ENCODE measurements around the gene KIRREL1. TPM values are rescaled to one million over a fixed set of nuclear protein-coding genes. Genes with fewer than 3 reads are reported as not detected.

Gene KIRREL1
- total RNA-seq, 1 experiment from 2014 or later: 123 TPM

DNA sequence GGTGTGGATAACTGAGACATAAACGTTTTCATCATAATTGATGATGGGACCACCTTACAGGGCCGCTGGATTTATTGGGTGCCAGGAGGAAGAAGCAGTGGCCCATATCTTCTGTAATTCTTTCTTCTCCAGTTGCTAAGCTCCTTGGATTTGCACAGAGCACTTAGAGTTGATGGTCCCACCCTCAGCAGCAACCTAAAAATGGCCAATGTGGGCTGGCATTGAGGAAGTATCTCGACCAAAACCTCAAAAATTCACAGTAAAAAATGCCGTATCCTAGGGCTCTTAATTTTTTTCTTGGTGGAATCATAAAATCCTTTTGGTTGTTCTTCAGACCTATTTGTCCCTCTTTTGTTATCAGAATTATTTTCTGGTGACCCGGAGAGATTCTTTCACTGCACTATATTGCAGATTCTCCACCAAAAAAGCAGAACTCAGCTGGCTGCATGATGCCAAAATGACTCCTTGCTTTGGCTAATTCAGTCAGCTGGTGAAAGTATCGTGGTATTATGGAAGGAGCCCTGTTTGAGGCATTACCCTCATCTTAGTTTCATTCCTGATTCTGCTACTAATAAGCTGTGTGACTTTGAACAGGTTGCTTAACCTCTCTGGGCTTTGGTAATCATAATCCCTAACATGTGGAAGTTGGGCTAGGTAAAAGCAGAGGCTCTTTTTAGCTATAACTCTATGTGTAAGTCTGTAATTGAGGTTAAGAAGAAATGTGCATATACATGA, 27.6 kb downstream of the KIRREL1 start:
- H3K9me3 ChIP-seq (replicated peaks): no peaks in the 10 kb centered on the region
- H3K4me1 ChIP-seq (replicated peaks): peaks cover 71% of the 10 kb centered on the region
- H3K27ac ChIP-seq: peak overlapping the region; percentile 99
- H3K4me3 ChIP-seq: no peak overlapping the region
- peaks cover 40% of the 10 kb centered on the region for H3K36me3 ChIP-seq
- no peaks in the 10 kb centered on the region for H3K27me3 ChIP-seq (replicated peaks)
- peak in 1 of 2 experiments; percentile 39 for DNase-seq (ENCODE audit: low read depth in 1 of 2, low spot score in 2 of 2)

DNA sequence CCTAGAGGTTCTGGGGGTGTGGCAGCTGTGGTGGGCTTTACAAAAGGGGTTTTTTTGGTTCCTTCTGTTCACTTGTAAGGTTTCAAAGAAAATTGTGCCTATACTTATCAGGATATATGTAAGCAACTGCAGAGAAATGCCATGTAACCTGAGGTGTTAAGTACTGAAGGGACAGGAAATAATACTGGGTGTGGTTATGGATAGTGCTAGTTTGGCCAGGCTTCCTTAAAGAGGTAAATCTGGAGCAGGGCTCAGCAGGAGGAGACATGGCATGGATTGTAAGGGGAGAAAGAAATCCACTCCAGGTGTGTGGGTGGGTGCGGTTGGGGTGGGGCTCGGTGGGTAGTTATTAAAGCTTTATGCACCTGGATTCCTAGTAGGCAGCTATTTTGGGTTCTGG, 28.3 kb downstream of the KIRREL1 start:
- H3K36me3 ChIP-seq: peaks cover 41% of the 10 kb centered on the region
- H3K27me3 ChIP-seq (replicated peaks): no peaks in the 10 kb centered on the region
- H3K9me3 ChIP-seq (replicated peaks): no peaks in the 10 kb centered on the region
- H3K27ac ChIP-seq: peak overlapping the region; percentile 99; the same call in 1 of the 2 replicates
- H3K4me3 ChIP-seq: no peak overlapping the region
- DNase-seq (ENCODE audit: low read depth in 1 of 2, low spot score in 2 of 2): no peak
- peaks cover 70% of the 10 kb centered on the region for H3K4me1 ChIP-seq (replicated peaks)

DNA sequence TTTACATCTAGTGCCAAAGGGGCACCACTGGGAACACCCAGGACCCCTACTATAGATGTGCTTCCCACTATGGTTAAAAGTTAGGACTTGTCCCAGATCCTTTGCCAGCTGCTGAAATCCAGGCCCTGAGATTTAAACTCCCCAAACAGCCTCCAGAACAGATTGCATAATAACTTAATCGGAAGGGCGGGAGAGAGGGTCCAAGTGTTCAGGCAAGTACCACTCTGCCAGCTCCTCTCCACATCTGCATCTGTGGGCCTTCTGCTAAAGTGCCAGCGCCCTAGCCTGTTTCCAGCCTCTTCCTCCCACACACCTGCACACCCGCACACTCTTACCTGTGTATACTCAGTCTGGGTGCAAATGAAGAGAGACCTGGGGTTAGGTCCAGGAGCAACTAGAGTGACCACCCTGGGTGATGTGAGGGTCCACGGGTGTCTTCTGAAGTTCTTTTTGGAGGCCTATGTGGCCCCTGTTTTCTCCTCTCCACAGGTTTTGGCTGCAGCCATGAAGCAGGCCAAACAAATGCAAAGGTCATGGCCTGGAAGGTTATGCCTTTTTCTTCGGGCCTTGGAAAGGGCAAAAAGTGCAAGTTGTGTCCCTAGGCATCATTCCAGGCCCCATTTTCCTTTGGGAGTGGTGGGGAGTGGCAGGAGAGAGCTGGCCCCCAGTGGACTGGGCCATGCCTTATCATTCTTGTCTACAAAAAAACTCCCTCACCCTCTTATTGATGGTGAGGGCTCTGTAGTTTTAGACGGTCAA, 29.3 kb downstream of the KIRREL1 start:
- Histone ChIP-seq H3K36me3 (peaks cover 48% of the 10 kb centered on the region), H3K4me1 (replicated peaks) (peaks cover 62% of the 10 kb centered on the region), H3K27ac (no peak overlapping the region), H3K9me3 (replicated peaks) (no peaks in the 10 kb centered on the region), H3K4me3 (no peak overlapping the region), H3K27me3 (replicated peaks) (no peaks in the 10 kb centered on the region)
- no peak for DNase-seq (ENCODE audit: low read depth in 1 of 2, low spot score in 2 of 2)

DNA sequence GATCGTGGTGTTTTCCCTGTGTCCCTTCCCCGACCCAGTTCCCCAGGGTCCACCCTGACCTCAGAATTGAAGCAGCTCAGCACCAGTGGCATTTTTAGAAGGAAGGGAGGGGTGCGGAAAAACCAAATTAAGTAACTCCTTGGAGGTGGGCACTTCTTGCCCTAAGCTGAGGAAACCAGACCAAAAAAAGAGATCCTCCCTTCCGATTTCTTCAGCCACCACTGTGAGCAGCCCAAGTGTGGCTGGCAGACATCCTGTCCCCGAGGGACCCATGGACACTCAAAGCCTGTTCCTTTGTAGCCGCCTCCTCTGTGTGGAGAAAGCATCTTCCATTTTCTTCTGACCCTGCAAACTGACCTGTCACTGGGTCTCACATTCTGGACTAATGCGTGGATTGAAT, 31.3 kb downstream of the KIRREL1 start:
- peaks cover 54% of the 10 kb centered on the region for H3K36me3 ChIP-seq
- H3K4me3 ChIP-seq: no peak overlapping the region
- H3K27ac ChIP-seq: no peak overlapping the region
- no peaks in the 10 kb centered on the region for H3K27me3 ChIP-seq (replicated peaks)
- DNase-seq (ENCODE audit: low read depth in 1 of 2, low spot score in 2 of 2): no peak
- no peaks in the 10 kb centered on the region for H3K9me3 ChIP-seq (replicated peaks)
- H3K4me1 ChIP-seq (replicated peaks): peaks cover 52% of the 10 kb centered on the region

DNA sequence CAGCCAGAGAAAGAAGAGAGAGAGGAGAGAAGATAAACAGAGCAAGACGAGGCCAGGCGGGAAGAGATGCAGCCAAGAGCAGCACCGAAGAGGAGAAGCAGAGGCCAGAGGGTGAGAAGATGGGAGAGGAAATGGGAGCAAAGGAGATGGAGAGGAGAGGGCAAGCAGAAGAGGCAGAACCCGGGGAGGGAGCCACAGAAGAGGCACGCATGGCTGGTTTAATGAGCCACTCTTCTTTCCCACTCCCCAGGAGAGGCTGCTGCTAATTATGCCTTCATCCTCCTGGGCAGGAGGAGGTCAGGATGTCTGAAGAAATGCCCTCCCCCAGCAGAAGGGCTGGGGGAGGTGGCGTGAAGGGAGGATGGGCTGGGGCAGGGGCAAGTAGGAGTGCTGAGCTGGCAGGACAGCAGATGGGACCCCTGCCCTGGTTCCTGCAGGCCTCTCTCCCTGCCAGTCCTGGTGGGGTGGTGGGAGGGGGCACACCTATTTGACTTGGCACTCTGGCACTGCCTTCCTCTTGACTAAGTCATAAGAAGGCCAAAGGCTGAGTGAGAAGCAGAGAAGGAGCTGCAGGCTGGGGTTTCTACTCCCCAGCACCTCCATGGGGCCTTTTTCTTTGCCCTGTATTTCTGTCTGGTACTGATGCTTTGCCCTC, 32.3 kb downstream of the KIRREL1 start:
- Histone ChIP-seq H3K27ac (no peak overlapping the region), H3K36me3 (peaks cover 63% of the 10 kb centered on the region), H3K4me1 (replicated peaks) (peaks cover 43% of the 10 kb centered on the region), H3K9me3 (replicated peaks) (no peaks in the 10 kb centered on the region), H3K4me3 (no peak overlapping the region), H3K27me3 (replicated peaks) (no peaks in the 10 kb centered on the region)
- DNase-seq (ENCODE audit: low read depth in 1 of 2, low spot score in 2 of 2): no peak

DNA sequence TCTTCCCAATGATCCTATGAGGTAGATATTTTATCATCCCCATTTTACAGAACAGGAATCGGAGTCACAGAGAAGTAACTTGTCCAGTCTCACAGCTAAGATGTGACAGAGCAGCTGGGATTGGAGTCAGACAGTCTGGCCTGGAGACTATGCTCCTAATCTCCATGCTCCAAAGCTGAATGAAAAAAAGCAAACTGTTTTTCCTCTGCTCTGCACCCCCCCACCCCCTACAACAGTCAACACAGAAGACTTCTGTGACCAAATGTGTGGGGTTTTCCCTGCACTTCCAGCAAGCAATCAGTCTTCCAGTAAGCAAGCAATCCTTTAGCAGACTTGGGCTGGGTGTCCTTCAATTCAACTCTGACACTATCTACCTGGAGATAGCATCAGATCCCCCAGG, 33.2 kb downstream of the KIRREL1 start:
- Histone ChIP-seq H3K9me3 (replicated peaks) (no peaks in the 10 kb centered on the region), H3K4me1 (replicated peaks) (peaks cover 33% of the 10 kb centered on the region), H3K36me3 (peaks cover 68% of the 10 kb centered on the region), H3K27ac (no peak overlapping the region), H3K4me3 (no peak overlapping the region), H3K27me3 (replicated peaks) (no peaks in the 10 kb centered on the region)
- DNase-seq (ENCODE audit: low read depth in 1 of 2, low spot score in 2 of 2): no peak

DNA sequence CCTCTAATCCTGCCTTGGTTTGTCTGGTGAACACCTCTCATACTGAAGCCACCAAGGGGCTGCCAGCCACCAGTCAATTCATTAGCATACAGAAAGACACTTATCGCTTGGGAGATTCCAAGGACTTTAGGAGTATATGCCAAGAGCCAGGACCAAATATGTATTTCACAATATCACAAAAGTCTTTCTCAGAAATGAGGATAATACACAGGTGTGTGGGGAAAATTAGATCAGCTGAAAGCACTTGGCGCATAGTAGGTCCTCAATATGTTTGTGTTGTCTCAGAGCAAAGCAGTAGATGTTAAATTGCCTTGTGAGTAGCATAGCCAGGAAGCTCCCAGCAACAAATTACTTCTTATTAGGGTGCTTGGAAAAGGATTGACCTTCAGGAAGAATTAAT, 34.1 kb downstream of the KIRREL1 start:
- Histone ChIP-seq H3K27ac (no peak overlapping the region), H3K36me3 (peaks cover 71% of the 10 kb centered on the region), H3K9me3 (replicated peaks) (no peaks in the 10 kb centered on the region), H3K4me1 (replicated peaks) (peaks cover 25% of the 10 kb centered on the region), H3K4me3 (no peak overlapping the region), H3K27me3 (replicated peaks) (no peaks in the 10 kb centered on the region)
- no peak for DNase-seq (ENCODE audit: low read depth in 1 of 2, low spot score in 2 of 2)

DNA sequence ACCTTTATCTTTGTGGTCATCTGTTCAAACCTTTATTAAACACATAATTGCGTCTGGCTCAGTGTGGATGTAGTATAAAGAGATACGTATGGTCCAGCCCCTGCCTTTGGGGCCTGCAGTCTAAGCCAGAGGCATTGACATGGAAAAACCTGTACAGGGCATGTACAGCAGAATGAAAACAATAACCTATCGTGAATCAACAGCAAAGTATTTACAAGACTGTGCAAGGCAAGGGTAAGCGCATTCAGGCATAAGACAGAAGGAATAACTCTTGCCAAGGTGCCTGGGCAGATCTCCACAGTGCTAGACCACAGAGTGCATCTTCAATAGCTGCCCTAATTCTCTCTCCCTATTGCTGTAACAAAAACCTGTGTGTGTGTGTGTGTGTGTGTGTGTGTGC, 35.5 kb downstream of the KIRREL1 start:
- no peak overlapping the region; the same call in 1 of the 2 replicates for H3K27ac ChIP-seq
- H3K4me1 ChIP-seq (replicated peaks): peaks cover 18% of the 10 kb centered on the region
- peaks cover 68% of the 10 kb centered on the region for H3K36me3 ChIP-seq
- H3K4me3 ChIP-seq: no peak overlapping the region
- no peaks in the 10 kb centered on the region for H3K27me3 ChIP-seq (replicated peaks)
- no peaks in the 10 kb centered on the region for H3K9me3 ChIP-seq (replicated peaks)
- DNase-seq (ENCODE audit: low read depth in 1 of 2, low spot score in 2 of 2): peak in 1 of 2 experiments; percentile 33

DNA sequence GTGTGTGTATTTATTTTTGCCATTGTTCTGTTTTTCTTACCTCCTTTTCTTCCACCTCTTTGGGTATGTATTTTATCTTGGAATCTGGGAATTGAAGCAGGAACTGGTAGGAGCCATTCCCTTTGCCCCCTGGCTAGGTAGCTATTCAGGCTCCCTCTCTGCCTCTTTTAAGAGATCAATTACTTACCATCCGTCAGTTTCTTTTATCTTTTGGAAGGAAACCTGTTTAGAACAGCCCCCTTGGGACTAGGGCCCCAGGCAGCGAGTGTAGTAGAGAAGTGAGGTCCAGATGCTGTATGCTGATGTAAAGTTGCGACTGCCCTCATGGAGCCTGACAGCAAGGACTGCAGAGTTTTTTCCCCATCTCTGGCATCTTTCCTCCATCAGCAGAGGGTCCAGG, 41.6 kb downstream of the KIRREL1 start:
- DNase-seq (ENCODE audit: low read depth in 1 of 2, low spot score in 2 of 2): no peak
- Histone ChIP-seq H3K9me3 (replicated peaks) (no peaks in the 10 kb centered on the region), H3K4me3 (no peak overlapping the region), H3K27me3 (replicated peaks) (no peaks in the 10 kb centered on the region), H3K4me1 (replicated peaks) (peaks cover 25% of the 10 kb centered on the region), H3K36me3 (peaks cover 55% of the 10 kb centered on the region), H3K27ac (no peak overlapping the region)

DNA sequence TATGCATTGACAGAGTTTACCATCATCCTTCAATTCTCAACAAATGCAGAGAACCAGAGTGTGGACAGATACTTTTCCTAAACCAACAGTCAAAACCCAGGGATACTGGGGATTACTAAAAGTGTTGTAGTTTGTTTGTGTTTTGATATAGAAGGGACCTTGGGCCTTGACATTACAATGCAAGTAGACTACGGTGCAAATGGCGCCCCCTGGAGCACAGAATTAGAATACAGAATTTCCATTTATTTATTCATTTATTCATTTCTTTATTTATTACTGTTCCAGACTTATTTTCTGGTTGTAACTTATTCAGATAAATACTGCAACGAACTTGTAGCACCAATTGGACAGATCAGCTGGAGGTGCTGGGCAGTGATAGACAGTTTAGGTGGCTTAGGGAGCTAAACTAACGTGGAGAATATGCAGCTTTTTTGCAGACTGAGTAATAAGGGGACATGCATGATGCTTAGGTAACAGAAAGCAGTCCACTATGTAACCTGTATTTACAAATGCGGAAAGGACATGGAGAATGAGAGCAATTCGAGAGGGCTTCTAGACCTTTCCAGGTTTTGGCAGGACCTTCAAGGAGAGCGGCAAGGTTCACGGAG, 42.6 kb downstream of the KIRREL1 start:
- Histone ChIP-seq H3K4me3 (no peak overlapping the region), H3K9me3 (replicated peaks) (no peaks in the 10 kb centered on the region), H3K4me1 (replicated peaks) (peaks cover 26% of the 10 kb centered on the region), H3K27me3 (replicated peaks) (no peaks in the 10 kb centered on the region), H3K27ac (no peak overlapping the region), H3K36me3 (peaks cover 44% of the 10 kb centered on the region)
- DNase-seq (ENCODE audit: low read depth in 1 of 2, low spot score in 2 of 2): peak; percentile 55 to 70

DNA sequence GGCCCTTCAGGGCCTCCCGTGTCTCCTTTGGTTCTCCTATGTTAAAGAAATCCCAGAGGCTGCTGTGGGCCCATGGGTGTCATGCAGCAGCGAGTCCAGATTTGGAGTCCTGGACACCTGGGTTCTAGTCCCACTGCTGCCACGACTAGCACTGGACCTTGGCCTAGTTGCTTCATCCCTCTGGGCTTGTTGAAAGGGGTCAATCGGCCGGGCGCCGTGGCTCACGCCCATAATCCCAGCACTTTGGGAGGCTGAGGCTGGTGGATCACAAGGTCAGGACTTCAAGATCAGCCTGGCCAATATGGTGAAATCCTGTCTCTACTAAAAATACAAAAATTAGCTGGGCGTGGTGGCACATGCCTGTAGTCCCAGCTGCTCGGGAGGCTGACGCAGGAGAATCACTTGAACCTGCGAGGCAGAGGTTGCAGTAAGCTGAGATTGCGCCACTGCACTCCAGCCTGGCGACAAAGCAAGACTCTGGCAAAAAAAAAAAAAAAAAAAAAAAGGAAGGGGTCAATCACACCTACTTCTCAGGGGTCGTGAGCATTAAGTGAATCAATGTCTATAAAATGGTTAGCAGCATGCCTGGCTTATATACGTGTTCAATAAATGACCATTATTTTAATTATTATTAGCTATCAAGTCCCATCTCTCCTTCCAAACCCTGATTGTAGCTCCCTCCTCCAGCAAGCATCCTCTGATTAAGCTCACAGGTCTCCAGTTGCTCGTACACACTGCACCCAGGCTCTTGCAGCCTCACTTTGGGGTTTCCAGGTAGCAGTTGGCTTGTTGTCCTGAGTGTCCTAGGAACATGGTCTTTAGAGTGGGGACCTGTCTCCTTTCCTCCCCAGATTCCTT, 43.8 kb downstream of the KIRREL1 start:
- H3K27ac ChIP-seq: no peak overlapping the region
- no peak for DNase-seq (ENCODE audit: low read depth in 1 of 2, low spot score in 2 of 2)

DNA sequence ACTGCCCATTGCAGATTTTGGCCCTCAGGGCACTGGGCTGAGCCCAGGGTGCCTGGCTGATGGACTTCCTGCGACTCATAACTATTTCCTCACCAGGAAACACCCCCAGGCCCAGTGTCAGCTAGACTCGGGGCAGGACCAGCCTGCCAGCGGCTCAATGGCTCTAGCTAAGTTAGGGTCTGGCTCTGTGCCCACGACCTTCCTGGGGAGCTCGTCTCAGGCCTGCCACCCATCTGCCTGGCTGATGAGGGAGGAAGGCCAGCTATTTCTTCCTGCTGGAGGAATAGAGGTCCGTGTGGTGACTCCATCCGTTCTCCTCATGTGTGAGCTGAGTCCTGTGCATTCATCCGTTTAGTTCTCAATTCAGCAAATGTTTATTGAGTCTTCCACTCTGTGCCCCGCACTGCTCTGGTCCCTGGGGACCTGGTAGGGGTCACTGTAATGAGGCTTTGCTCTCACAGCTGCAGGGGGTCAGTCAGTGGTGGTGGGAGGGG, 44.5 kb downstream of the KIRREL1 start:
- Histone ChIP-seq H3K27me3 (replicated peaks) (no peaks in the 10 kb centered on the region), H3K9me3 (replicated peaks) (no peaks in the 10 kb centered on the region), H3K27ac (0 out of 2 replicates have a peak overlapping the region, but pooled peaks have one; percentile 5), H3K36me3 (peaks cover 31% of the 10 kb centered on the region; the same call in 1 of the 2 replicates), H3K4me1 (replicated peaks) (peaks cover 26% of the 10 kb centered on the region), H3K4me3 (no peak overlapping the region)
- DNase-seq (ENCODE audit: low read depth in 1 of 2, low spot score in 2 of 2): peak; percentile 50 to 73

More for the DNA sequence above, 43.8 kb downstream of the KIRREL1 start:
- Histone ChIP-seq H3K4me3 (no peak overlapping the region), H3K4me1 (replicated peaks) (peaks cover 26% of the 10 kb centered on the region), H3K36me3 (peaks cover 33% of the 10 kb centered on the region; the same call in 1 of the 2 replicates), H3K9me3 (replicated peaks) (no peaks in the 10 kb centered on the region), H3K27me3 (replicated peaks) (no peaks in the 10 kb centered on the region)

DNA sequence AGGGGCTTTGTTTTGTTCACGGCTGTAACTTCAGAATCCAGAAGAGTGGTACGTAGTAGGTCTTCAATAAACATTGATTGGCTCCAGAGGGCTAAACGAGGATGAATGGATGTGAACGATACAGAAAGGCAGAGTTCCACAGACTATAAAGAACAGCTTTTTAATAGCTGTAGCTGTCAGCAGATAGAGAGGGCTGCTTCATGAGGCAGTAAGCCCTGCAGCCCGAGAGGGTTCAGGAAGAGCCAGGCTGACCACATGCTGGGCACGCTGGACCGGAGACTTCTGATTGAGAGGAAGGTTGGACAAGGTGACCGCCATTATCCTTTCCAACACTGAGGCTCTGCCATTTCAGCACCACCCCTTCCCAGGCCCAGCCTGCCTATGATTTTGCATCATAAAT, 45.3 kb downstream of the KIRREL1 start:
- Histone ChIP-seq H3K36me3 (peaks cover 23% of the 10 kb centered on the region; the same call in 1 of the 2 replicates), H3K4me1 (replicated peaks) (peaks cover 26% of the 10 kb centered on the region), H3K27me3 (replicated peaks) (no peaks in the 10 kb centered on the region), H3K27ac (no peak overlapping the region), H3K4me3 (no peak overlapping the region), H3K9me3 (replicated peaks) (no peaks in the 10 kb centered on the region)
- no peak for DNase-seq (ENCODE audit: low read depth in 1 of 2, low spot score in 2 of 2)
